ENCODE results near the gene RAI2.

Gene RAI2

GRCh38 chrX:17814557-17814956, 46.5 kb downstream of the RAI2 start:
- Histone ChIP-seq H3K9ac (no peak overlapping the region), H3K4me3 (no peak overlapping the region), H4K20me1 (no peaks in the 10 kb centered on the region), H3K36me3 (no peaks in the 10 kb centered on the region), H3K4me1 (no peaks in the 10 kb centered on the region), H3K27me3 (peaks cover 100% of the 10 kb centered on the region), H3K9me3 (no peaks in the 10 kb centered on the region), H3K4me2 (no peak overlapping the region), H3K27ac (no peak overlapping the region)
- TF ChIP-seq Cebpa-rat (IDR thresholded peaks at IDR 0.05), result no peak

DNA sequence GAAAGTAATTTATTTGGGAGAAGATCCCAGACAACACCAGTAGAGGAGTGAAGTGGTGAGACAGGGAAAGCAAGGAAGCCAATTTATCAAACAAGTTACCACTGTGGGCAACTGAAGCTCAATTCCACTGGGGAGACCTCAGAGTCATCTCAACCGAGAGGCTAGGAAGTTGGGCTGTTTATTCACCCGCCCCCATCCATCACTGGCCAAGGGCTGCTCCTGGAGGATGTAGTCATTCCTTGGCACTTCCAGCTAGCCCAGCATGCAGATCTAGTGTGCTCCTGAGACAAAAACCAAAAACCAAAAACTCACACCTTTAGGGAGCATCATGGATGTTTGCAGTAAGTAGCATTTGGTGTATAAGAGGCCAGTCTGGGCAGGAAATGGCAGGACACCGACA, 47.0 kb downstream of the RAI2 start:
- no peaks in the 10 kb centered on the region for H3K36me3 ChIP-seq
- peaks cover 100% of the 10 kb centered on the region for H3K27me3 ChIP-seq
- H3K9ac ChIP-seq, result no peak overlapping the region
- H3K4me1 ChIP-seq, result no peaks in the 10 kb centered on the region
- H3K4me3 ChIP-seq, result no peak overlapping the region
- no peak overlapping the region for H3K27ac ChIP-seq
- no peaks in the 10 kb centered on the region for H4K20me1 ChIP-seq
- H3K4me2 ChIP-seq, result no peak overlapping the region
- H3K9me3 ChIP-seq, result no peaks in the 10 kb centered on the region
- no peak for TF ChIP-seq Cebpa-rat (IDR thresholded peaks at IDR 0.05)

- Histone ChIP-seq H3K27ac (no peak overlapping the region), H3K4me1 (no peaks in the 10 kb centered on the region), H3K9me3 (no peaks in the 10 kb centered on the region), H4K20me1 (no peaks in the 10 kb centered on the region), H3K4me2 (no peak overlapping the region), H3K27me3 (peaks cover 98% of the 10 kb centered on the region), H3K4me3 (no peak overlapping the region), H3K36me3 (no peaks in the 10 kb centered on the region), H3K9ac (no peak overlapping the region)
- no peak for TF ChIP-seq Cebpa-rat (IDR thresholded peaks at IDR 0.05)
Measured at GRCh38 chrX:17813277-17813676, 47.8 kb downstream of the RAI2 start.

GRCh38 chrX:17812763-17813162, 48.3 kb downstream of the RAI2 start:
- Histone ChIP-seq H3K27me3 (peaks cover 95% of the 10 kb centered on the region), H3K4me1 (no peaks in the 10 kb centered on the region), H3K4me3 (no peak overlapping the region), H3K4me2 (no peak overlapping the region), H4K20me1 (no peaks in the 10 kb centered on the region), H3K9me3 (no peaks in the 10 kb centered on the region), H3K36me3 (no peaks in the 10 kb centered on the region), H3K9ac (no peak overlapping the region), H3K27ac (no peak overlapping the region)
- no peak for TF ChIP-seq Cebpa-rat (IDR thresholded peaks at IDR 0.05)

DNA sequence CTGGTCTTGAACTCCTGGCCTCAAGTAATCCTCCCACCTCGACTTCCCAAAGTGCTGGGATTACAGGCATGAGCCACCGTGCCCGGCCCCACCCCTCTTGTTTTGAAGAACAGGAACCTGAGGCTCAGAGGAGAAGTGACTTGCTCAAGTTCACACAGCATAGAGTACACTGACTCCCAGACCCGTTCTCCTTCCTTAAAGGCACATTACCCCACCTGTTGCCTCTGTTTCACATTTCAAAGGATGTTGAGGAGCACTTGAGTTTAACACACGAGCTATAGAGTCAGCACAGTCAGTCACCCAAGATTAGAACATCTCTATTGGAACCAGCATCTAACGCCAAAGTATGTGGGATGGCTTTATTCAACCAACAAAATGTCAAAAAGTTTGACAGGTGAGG, 51.1 kb downstream of the RAI2 start:
- no peak overlapping the region for H3K9ac ChIP-seq
- H3K27me3 ChIP-seq, result peaks cover 93% of the 10 kb centered on the region
- no peaks in the 10 kb centered on the region for H3K4me1 ChIP-seq
- no peak overlapping the region for H3K4me2 ChIP-seq
- no peaks in the 10 kb centered on the region for H3K36me3 ChIP-seq
- no peak for TF ChIP-seq Cebpa-rat (IDR thresholded peaks at IDR 0.05)
- no peaks in the 10 kb centered on the region; the same call in 1 of the 2 replicates for H4K20me1 ChIP-seq
- H3K4me3 ChIP-seq, result no peak overlapping the region
- no peaks in the 10 kb centered on the region for H3K9me3 ChIP-seq
- H3K27ac ChIP-seq, result no peak overlapping the region

GRCh38 chrX:17809273-17809672, 51.8 kb downstream of the RAI2 start:
- no peak overlapping the region for H3K4me3 ChIP-seq
- H3K4me1 ChIP-seq, result no peaks in the 10 kb centered on the region
- H3K36me3 ChIP-seq, result no peaks in the 10 kb centered on the region
- H3K27ac ChIP-seq, result no peak overlapping the region
- no peak for TF ChIP-seq Cebpa-rat (IDR thresholded peaks at IDR 0.05)
- peaks cover 93% of the 10 kb centered on the region for H3K27me3 ChIP-seq
- no peak overlapping the region for H3K9ac ChIP-seq
- no peak overlapping the region for H3K4me2 ChIP-seq
- H4K20me1 ChIP-seq, result no peaks in the 10 kb centered on the region; the same call in 1 of the 2 replicates
- H3K9me3 ChIP-seq, result no peaks in the 10 kb centered on the region

GRCh38 chrX:17805120-17805519, 56.0 kb downstream of the RAI2 start:
- Histone ChIP-seq H3K27me3 (peaks cover 88% of the 10 kb centered on the region), H3K36me3 (no peaks in the 10 kb centered on the region)

DNA sequence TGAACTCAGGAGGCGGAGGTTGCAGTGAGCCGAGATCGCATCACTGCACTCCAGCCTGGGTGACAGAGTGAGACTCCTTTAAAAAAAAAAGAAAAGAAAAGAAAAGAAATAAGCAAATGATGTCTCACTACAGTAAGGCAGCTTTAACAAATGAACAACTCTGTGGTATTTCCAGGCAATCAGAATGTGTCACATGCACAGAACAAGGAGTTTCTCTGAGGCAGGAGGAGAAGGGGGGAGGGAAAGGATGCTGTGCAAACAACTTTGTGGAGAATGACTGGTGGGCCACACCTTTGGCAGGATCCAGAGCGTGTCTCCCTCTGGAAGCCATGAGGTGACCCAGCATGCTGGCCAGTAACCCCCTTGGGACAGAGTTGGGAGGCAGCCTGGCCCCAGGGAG, 57.6 kb downstream of the RAI2 start:
- Histone ChIP-seq H3K4me2 (no peak overlapping the region), H3K9me3 (no peaks in the 10 kb centered on the region), H3K27me3 (peaks cover 90% of the 10 kb centered on the region), H3K4me1 (no peaks in the 10 kb centered on the region), H4K20me1 (no peaks in the 10 kb centered on the region; the same call in 1 of the 2 replicates), H3K36me3 (no peaks in the 10 kb centered on the region), H3K27ac (no peak overlapping the region), H3K9ac (no peak overlapping the region), H3K4me3 (no peak overlapping the region)
- TF ChIP-seq Cebpa-rat (IDR thresholded peaks at IDR 0.05), result no peak

More at GRCh38 chrX:17805120-17805519, 56.0 kb downstream of the RAI2 start:
- Histone ChIP-seq H3K4me2 (no peak overlapping the region), H4K20me1 (no peaks in the 10 kb centered on the region; the same call in 1 of the 2 replicates), H3K9ac (no peak overlapping the region), H3K27ac (no peak overlapping the region), H3K9me3 (no peaks in the 10 kb centered on the region), H3K4me1 (no peaks in the 10 kb centered on the region), H3K4me3 (no peak overlapping the region)
- no peak for TF ChIP-seq Cebpa-rat (IDR thresholded peaks at IDR 0.05)

GRCh38 chrX:17802756-17803155, 58.3 kb downstream of the RAI2 start:
- no peak overlapping the region for H3K27ac ChIP-seq
- no peak overlapping the region for H3K9ac ChIP-seq
- H3K4me3 ChIP-seq, result no peak overlapping the region
- H3K36me3 ChIP-seq, result no peaks in the 10 kb centered on the region
- peaks cover under 1% of the 10 kb centered on the region; the same call in 1 of the 2 replicates for H4K20me1 ChIP-seq
- no peaks in the 10 kb centered on the region for H3K4me1 ChIP-seq
- H3K9me3 ChIP-seq, result no peaks in the 10 kb centered on the region
- no peak for TF ChIP-seq Cebpa-rat (IDR thresholded peaks at IDR 0.05)
- H3K4me2 ChIP-seq, result no peak overlapping the region
- H3K27me3 ChIP-seq, result peaks cover 93% of the 10 kb centered on the region

- no peak overlapping the region for H3K4me3 ChIP-seq
- H3K27ac ChIP-seq, result no peak overlapping the region
- no peaks in the 10 kb centered on the region for H3K4me1 ChIP-seq
- no peak for TF ChIP-seq Cebpa-rat (IDR thresholded peaks at IDR 0.05)
- no peak overlapping the region for H3K9ac ChIP-seq
- H4K20me1 ChIP-seq, result peaks cover 8% of the 10 kb centered on the region; the same call in 1 of the 2 replicates
- H3K36me3 ChIP-seq, result no peaks in the 10 kb centered on the region
- peaks cover 94% of the 10 kb centered on the region for H3K27me3 ChIP-seq
- H3K9me3 ChIP-seq, result no peaks in the 10 kb centered on the region
- H3K4me2 ChIP-seq, result no peak overlapping the region
Measured at GRCh38 chrX:17801431-17801830, 59.7 kb downstream of the RAI2 start.

DNA sequence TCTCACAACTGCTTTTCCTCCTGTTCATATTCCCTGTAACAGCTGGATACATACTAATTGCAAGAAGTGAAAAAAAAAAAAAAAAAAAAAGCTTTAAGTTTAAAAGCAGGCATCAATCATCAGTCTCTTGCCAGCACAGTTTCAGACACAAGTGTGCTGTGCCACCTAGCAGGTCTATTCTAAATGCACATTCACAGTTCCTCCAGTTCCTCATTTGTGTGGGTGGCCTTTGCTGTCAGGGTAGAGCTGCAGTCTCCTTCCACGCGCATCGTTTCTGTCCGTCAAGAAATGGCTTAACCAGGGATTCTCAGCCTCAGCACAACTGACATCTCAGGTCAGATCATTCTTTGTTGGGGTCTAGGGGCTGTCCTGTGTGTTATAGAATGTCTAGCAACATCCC, 62.2 kb downstream of the RAI2 start:
- Histone ChIP-seq H3K4me1 (no peaks in the 10 kb centered on the region), H3K27me3 (peaks cover 94% of the 10 kb centered on the region), H3K9me3 (no peaks in the 10 kb centered on the region), H3K4me2 (no peak overlapping the region), H4K20me1 (peaks cover 13% of the 10 kb centered on the region), H3K27ac (no peak overlapping the region), H3K4me3 (no peak overlapping the region), H3K9ac (no peak overlapping the region), H3K36me3 (no peaks in the 10 kb centered on the region)
- no peak for TF ChIP-seq Cebpa-rat (IDR thresholded peaks at IDR 0.05)
